Endothelial cell of umbilical vein (primary cell): ENCODE results near the gene TP53BP1. TPM values are rescaled to one million over a fixed set of nuclear protein-coding genes. Genes with fewer than 3 reads are reported as not detected.

Experiments
- BruUV-seq: library from RNA; stranded (reverse); fragments of 400-500 nt; replicated peaks from 2 replicates; lab custom pipeline; 2021; lab: Mats Ljungman, UMichigan
- CTCF ChIA-PET: fragments of 300-600, 350-600 bp; sonication (Branson Sonifier 250); formaldehyde crosslinking; loops from one replicate; lab custom pipeline; 2021; ENCODE audit warnings: antibody characterized with exemption, inconsistent platforms; lab: Charles Lee
- POLR2A ChIA-PET: fragments of 300-600, 350-600 bp; sonication (Branson Sonifier 250); formaldehyde crosslinking; loops from one replicate; lab custom pipeline; 2021; ENCODE audit warnings: antibody characterized with exemption, inconsistent platforms; lab: Charles Lee
- DNase-seq: peaks from one replicate; pipeline ENCODE4 v3.0.0-alpha.2; 2011; ENCODE audit warnings: low read depth, low spot score
- FAIRE-seq: peaks from 2 replicates; lab custom pipeline; 2011; peaks lifted over from hg19 to GRCh38; lab: Jason Lieb, UNC
- H2AFZ ChIP-seq: 2 replicates; pipeline ENCODE4 v1.6.0; 2012; ENCODE audit warnings: low read depth, low read length, control low read depth, inconsistent platforms
- H3K27ac ChIP-seq: 2 replicates; pipeline ENCODE4 v1.5.1; 2011; ENCODE audit warnings: low read depth, mild to moderate bottlenecking, control low read depth, low read length, moderate library complexity; ENCODE audit not compliant: insufficient read depth
- H3K27me3 ChIP-seq, 2 experiments: 2 replicates each; pipeline versions ENCODE4 v1.6.0 to v1.6.1; 2011; ENCODE audit warnings: low read length in 2 of 2, mixed read lengths in 1 of 2; ENCODE audit not compliant: control insufficient read depth in 2 of 2, insufficient read depth in 2 of 2
- H3K36me3 ChIP-seq, 2 experiments: 2 replicates in 1 of 2; 3 replicates in 1 of 2; pipeline ENCODE4 v1.5.1; 2011; ENCODE audit warnings: low read length in 2 of 2, mild to moderate bottlenecking in 1 of 2, moderate library complexity in 1 of 2; ENCODE audit not compliant: control insufficient read depth in 2 of 2, insufficient read depth in 2 of 2; ENCODE audit errors: extremely low read depth in 1 of 2
- H3K4me1 ChIP-seq: 3 replicates; pipeline ENCODE4 v1.5.1; 2011; ENCODE audit warnings: mild to moderate bottlenecking, low read length; ENCODE audit not compliant: control insufficient read depth, insufficient read depth; ENCODE audit errors: extremely low read depth
- H3K4me2 ChIP-seq: 2 replicates; pipeline ENCODE4 v1.6.1; 2011; ENCODE audit warnings: low read length, control low read depth, mixed read lengths; ENCODE audit not compliant: insufficient read depth
- H3K4me3 ChIP-seq, 3 experiments: fragments of 200-600 bp in 1 of 3; sonication (generic), shearing (Covaris generic) in 1 of 3; replicated peaks in 1 of 3; 2 replicates each; pipeline ENCODE4 v1.5.1; 2011 to 2016; ENCODE audit warnings: control low read depth in 3 of 3, low read length in 3 of 3, mild to moderate bottlenecking in 2 of 3, inconsistent platforms in 1 of 3, low read depth in 1 of 3, moderate library complexity in 1 of 3; ENCODE audit not compliant: insufficient read depth in 1 of 3
- H3K79me2 ChIP-seq: 2 replicates; pipeline ENCODE4 v1.6.0; 2012; ENCODE audit warnings: low read length, inconsistent platforms; ENCODE audit not compliant: control insufficient read depth, insufficient read depth
- H3K9ac ChIP-seq: replicated peaks from 2 replicates; pipeline ENCODE3; 2011; ENCODE audit warnings: low read length, control low read depth; ENCODE audit not compliant: insufficient read depth; ENCODE audit errors: extremely low read depth
- H3K9me1 ChIP-seq: replicated peaks from 3 replicates; pipeline ENCODE4 v1.6.0; 2011; ENCODE audit warnings: mild to moderate bottlenecking, low read length; ENCODE audit not compliant: control insufficient read depth, insufficient read depth; ENCODE audit errors: extremely low read depth
- H3K9me3 ChIP-seq: replicated peaks from 2 replicates; pipeline ENCODE4 v1.5.1; 2012; ENCODE audit warnings: low read length, inconsistent platforms; ENCODE audit not compliant: control insufficient read depth, insufficient read depth
- H4K20me1 ChIP-seq: replicated peaks from 2 replicates; pipeline ENCODE3; 2011; ENCODE audit warnings: mild to moderate bottlenecking, low read length; ENCODE audit not compliant: control insufficient read depth, insufficient read depth; ENCODE audit errors: extremely low read depth
- EZH2 ChIP-seq: IDR thresholded peaks from 2 replicates; pipeline ENCODE4 v1.6.1; 2012; ENCODE audit warnings: borderline replicate concordance, low read depth, mild to moderate bottlenecking, moderate library complexity, low read length, inconsistent platforms; ENCODE audit not compliant: severe bottlenecking
- FOS ChIP-seq: IDR thresholded peaks from 2 replicates; pipeline ENCODE4 v1.6.1; 2011; ENCODE audit warnings: mild to moderate bottlenecking, low read length, moderate library complexity, borderline replicate concordance; ENCODE audit not compliant: insufficient read depth
- GATA2 ChIP-seq: IDR thresholded peaks from 2 replicates; pipeline ENCODE4 v1.7.0; 2011; ENCODE audit warnings: low read depth, mild to moderate bottlenecking, moderate library complexity, mixed read lengths, low read length; ENCODE audit not compliant: insufficient read length, insufficient read depth
- JUN ChIP-seq: IDR thresholded peaks from 2 replicates; pipeline ENCODE4 v1.6.1; 2011; ENCODE audit warnings: borderline replicate concordance, low read depth; ENCODE audit not compliant: insufficient read length, insufficient read depth
- MYC ChIP-seq: IDR thresholded peaks from one replicate; pipeline ENCODE4 v1.6.1; 2011; ENCODE audit warnings: mild to moderate bottlenecking, low read depth, low read length
- POLR2A ChIP-seq: IDR thresholded peaks from 2 replicates; pipeline ENCODE4 v1.6.1; 2012; ENCODE audit warnings: low read depth, mild to moderate bottlenecking, control low read depth, low read length
- POLR2AphosphoS5 ChIP-seq: IDR thresholded peaks from 2 replicates; pipeline ENCODE4 v1.6.1; 2012; ENCODE audit warnings: low read depth, mild to moderate bottlenecking, control low read depth, low read length, moderate library complexity; ENCODE audit not compliant: insufficient read depth
- dilution Hi-C: fragments of 300-500 bp; cut with MboI; formaldehyde crosslinking; loops from one replicate; pipeline ENCODE4 v1.15.0; 2019; ENCODE audit warnings: low sequenced_read_pairs; ENCODE audit not compliant: extremely low pct_ligation_motif_present
- intact Hi-C: fragments of 100-400 bp; cut with micrococcal nuclease; formaldehyde crosslinking; loops from one replicate; pipeline ENCODE4 v1.10.0; 2022
- polyA plus RNA-seq, 4 experiments: library from polyadenylated mRNA; depleted of rRNA in 3 of 4; stranded (reverse) in 3 of 4; unstranded in 1 of 4; fragments of >200 nt; gene quantifications; 2 replicates each; pipeline versions ENCODE4 v1.2.1 to v1.2.3, GENCODE V29; 2011 to 2012; ENCODE audit warnings: missing spikeins in 1 of 4
- total RNA-seq: library from RNA; stranded (reverse); gene quantifications from 2 replicates; pipeline ENCODE4 v1.2.3, GENCODE V29; 2021
- TF ChIP-seq, protein P1 (sequence below): IDR thresholded peaks from 2 replicates; pipeline ENCODE4 v1.6.1; 2011; ENCODE audit not compliant: insufficient read depth, insufficient read length
- TF ChIP-seq, protein P2 (sequence below), 2 donors: IDR thresholded peaks; 1 replicate in 1 of 2; 2 replicates in 1 of 2; pipeline ENCODE4 v1.5.1; 2011; ENCODE audit warnings: low read length in 2 of 2, mild to moderate bottlenecking in 2 of 2, moderate library complexity in 2 of 2, control low read depth in 1 of 2, inconsistent platforms in 1 of 2, low read depth in 1 of 2; ENCODE audit not compliant: insufficient read depth in 1 of 2; ENCODE audit errors: extremely low read depth in 1 of 2

The TP53BP1 gene
- total and polyA plus RNA-seq, 2 donors (not counting 3 experiments of a cell fraction or from before 2014, with no cell fraction given): 28.1 to 59.5 TPM

- no peaks in the 10 kb centered on the region for H3K9me3 ChIP-seq
- H3K27me3 ChIP-seq: no peaks in the 10 kb centered on the region
- no peaks in the 10 kb centered on the region for H3K4me1 ChIP-seq
- no peak overlapping the region for H3K4me3 ChIP-seq
- POLR2A ChIA-PET: no interaction called here
- H2AFZ ChIP-seq: no peak overlapping the region
- TF ChIP-seq MYC (no peak), GATA2 (no peak), EZH2 (no peak), JUN (no peak), FOS (no peak), POLR2A (no peak), POLR2AphosphoS5 (no peak)
- TF ChIP-seq, protein P1, sequence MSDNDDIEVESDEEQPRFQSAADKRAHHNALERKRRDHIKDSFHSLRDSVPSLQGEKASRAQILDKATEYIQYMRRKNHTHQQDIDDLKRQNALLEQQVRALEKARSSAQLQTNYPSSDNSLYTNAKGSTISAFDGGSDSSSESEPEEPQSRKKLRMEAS: no peak
- TF ChIP-seq, protein P2, sequence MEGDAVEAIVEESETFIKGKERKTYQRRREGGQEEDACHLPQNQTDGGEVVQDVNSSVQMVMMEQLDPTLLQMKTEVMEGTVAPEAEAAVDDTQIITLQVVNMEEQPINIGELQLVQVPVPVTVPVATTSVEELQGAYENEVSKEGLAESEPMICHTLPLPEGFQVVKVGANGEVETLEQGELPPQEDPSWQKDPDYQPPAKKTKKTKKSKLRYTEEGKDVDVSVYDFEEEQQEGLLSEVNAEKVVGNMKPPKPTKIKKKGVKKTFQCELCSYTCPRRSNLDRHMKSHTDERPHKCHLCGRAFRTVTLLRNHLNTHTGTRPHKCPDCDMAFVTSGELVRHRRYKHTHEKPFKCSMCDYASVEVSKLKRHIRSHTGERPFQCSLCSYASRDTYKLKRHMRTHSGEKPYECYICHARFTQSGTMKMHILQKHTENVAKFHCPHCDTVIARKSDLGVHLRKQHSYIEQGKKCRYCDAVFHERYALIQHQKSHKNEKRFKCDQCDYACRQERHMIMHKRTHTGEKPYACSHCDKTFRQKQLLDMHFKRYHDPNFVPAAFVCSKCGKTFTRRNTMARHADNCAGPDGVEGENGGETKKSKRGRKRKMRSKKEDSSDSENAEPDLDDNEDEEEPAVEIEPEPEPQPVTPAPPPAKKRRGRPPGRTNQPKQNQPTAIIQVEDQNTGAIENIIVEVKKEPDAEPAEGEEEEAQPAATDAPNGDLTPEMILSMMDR (IDR thresholded peaks at IDR 0.05; ENCODE audit: extremely low read depth in 1 of 2, insufficient read depth in 1 of 2, low read depth in 1 of 2, low read length in 2 of 2): no peak
- no peaks in the 10 kb centered on the region for H3K9me1 ChIP-seq
- H3K79me2 ChIP-seq: no peaks in the 10 kb centered on the region
- no peak overlapping the region for H3K9ac ChIP-seq
- H4K20me1 ChIP-seq: no peaks in the 10 kb centered on the region
- no peak overlapping the region for H3K27ac ChIP-seq
- intact Hi-C loops (no loop called here), dilution Hi-C loops (no loop called here)
- FAIRE-seq (no peak), DNase-seq (no peak)
- CTCF ChIA-PET: interaction anchor here (1.0 to 1.2 kb wide), 2 partner anchors 14 to 18 kb away, joined by 3 read pairs; no protein-coding TSS in a partner anchor
- no TSS peak for BruUV-seq
- H3K36me3 ChIP-seq: peaks cover 16 to 21% of the 10 kb centered on the region in 2 experiments
- no peak overlapping the region for H3K4me2 ChIP-seq
Measured at GRCh38 chr15:43434446-43434845, 58.5 kb downstream of the TP53BP1 start.
